H1 (cell line): ENCODE results near the gene NTRK2.

ENCODE experiments used
- BRCA1 ChIP-seq: IDR thresholded peaks from 2 replicates; pipeline ENCODE4 v1.6.1; 2012; ENCODE audit warnings: low read depth, low read length, improper control_type of control experiment
- CBX8 ChIP-seq: fragments of 300-800, 300-1000 bp; sonication (generic); IDR thresholded peaks from 2 replicates; pipeline ENCODE4 v1.7.1; 2016; ENCODE audit warnings: low read depth, low read length, borderline replicate concordance
- CTCF ChIP-seq, 3 experiments: IDR thresholded peaks; 1 replicate in 2 of 3; 2 replicates in 1 of 3; pipeline versions ENCODE4 v1.5.1 to v1.6.1; 2011; ENCODE audit warnings: low read length in 3 of 3, mild to moderate bottlenecking in 3 of 3, inconsistent platforms in 2 of 3, low read depth in 1 of 3, moderate library complexity in 1 of 3; ENCODE audit not compliant: insufficient read depth in 1 of 3; ENCODE audit errors: control extremely low read depth in 1 of 3
- EP300 ChIP-seq, 2 experiments: IDR thresholded peaks; 1 replicate in 1 of 2; 2 replicates in 1 of 2; pipeline ENCODE4 v1.6.1; 2011 to 2012; ENCODE audit warnings: low read depth in 2 of 2, low read length in 2 of 2, mild to moderate bottlenecking in 2 of 2, borderline replicate concordance in 1 of 2, inconsistent platforms in 1 of 2, moderate library complexity in 1 of 2
- HDAC6 ChIP-seq: IDR thresholded peaks from one replicate; pipeline ENCODE4 v1.7.1; 2012; ENCODE audit warnings: low read depth, mild to moderate bottlenecking, inconsistent platforms, low read length, moderate library complexity
- NRF1 ChIP-seq: IDR thresholded peaks from 2 replicates; pipeline ENCODE4 v1.6.1; 2011; ENCODE audit warnings: mild to moderate bottlenecking, low read depth, low read length, improper control_type of control experiment
- POLR2A ChIP-seq, 2 experiments: IDR thresholded peaks; 1 replicate in 1 of 2; 2 replicates in 1 of 2; pipeline ENCODE4 v1.6.1; 2011; ENCODE audit warnings: low read depth in 2 of 2, low read length in 2 of 2, mild to moderate bottlenecking in 2 of 2; ENCODE audit errors: control extremely low read depth in 1 of 2
- POLR2AphosphoS5 ChIP-seq: IDR thresholded peaks from 2 replicates; pipeline ENCODE4 v1.6.1; 2011; ENCODE audit warnings: low read depth, low read length
- TAF1 ChIP-seq: IDR thresholded peaks from 2 replicates; pipeline ENCODE4 v1.6.1; 2011; ENCODE audit warnings: mild to moderate bottlenecking, low read depth, low read length

- TF ChIP-seq HDAC6 (no peak), POLR2AphosphoS5 (no peak), CBX8 (no peak), BRCA1 (no peak), TAF1 (no peak), CTCF (IDR thresholded peaks at IDR 0.05; ENCODE audit: control extremely low read depth in 1 of 3, insufficient read depth in 1 of 3, low read depth in 1 of 3, low read length in 3 of 3) (peak in 2 of 3 experiments; percentile 31 to 62; a peak in 2 of 4 replicates), NRF1 (no peak), EP300 (IDR thresholded peaks at IDR 0.05; ENCODE audit: borderline replicate concordance in 1 of 2, low read depth in 2 of 2, low read length in 2 of 2) (no peak), POLR2A (IDR thresholded peaks at IDR 0.05; ENCODE audit: control extremely low read depth in 1 of 2, low read depth in 2 of 2, low read length in 2 of 2) (no peak)
Measured at GRCh38 chr9:84932915-84933527, 263.5 kb downstream of the NTRK2 start.
